ENCODE data around the gene MTRFR. TPM values are rescaled to one million over a fixed set of nuclear protein-coding genes. Genes with fewer than 3 reads are reported as not detected.
A peak's percentile ranks its signal among the peaks of the same experiment; 100 is the strongest.

The MTRFR gene
- total RNA-seq, 4 donors from 2014 or later, result 6.4 to 17.1 (median 8.2) TPM

DNA sequence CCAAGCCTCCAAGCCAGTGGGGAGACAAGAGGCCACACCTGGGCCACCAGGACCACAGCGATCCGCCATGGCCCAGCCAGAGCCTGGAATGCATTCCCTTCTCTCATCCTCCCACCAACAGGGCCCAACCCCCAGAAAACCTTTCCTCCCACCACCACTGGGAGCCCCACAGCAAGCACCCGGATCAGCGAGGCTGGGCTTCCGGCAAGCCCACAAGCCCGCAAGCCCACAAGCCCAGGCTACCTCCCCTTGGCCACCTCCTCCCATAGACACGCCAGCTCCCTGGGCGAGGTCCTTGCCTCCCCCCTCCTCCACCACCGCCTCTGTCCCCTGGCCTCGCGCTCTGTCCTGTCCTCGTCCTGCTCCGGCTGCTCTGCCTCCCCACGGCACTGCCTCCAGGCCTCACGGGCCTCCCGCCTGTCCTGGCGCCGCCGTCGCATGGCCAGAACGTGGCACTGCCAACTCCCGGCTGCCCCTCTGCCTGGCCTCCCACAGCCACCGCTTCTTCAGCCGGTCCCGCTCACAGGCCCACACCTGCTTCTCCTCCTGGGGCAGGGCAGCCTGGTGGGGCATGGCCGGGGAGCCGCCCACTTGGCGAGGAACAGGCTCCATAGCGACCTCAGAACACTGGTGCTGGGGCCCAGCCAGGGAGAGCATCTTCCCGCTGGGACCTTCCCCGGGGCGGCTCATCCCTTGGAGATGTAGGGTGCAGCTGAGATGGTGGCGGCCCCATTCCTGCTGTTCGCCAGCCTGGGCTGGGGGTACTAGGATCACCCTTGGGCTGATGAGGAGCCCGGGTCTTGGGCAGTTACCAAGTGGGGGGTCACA lies 32.8 kb downstream of the MTRFR start:
- H3K36me3 ChIP-seq, result peaks cover 52% of the 10 kb centered on the region
- no peak for TF ChIP-seq POLR2AphosphoS5 (IDR thresholded peaks at IDR 0.05)
- TF ChIP-seq POLR2A (IDR thresholded peaks at IDR 0.05), result no peak
- TF ChIP-seq EP300 (IDR thresholded peaks at IDR 0.05), result no peak
- TF ChIP-seq, protein P1, sequence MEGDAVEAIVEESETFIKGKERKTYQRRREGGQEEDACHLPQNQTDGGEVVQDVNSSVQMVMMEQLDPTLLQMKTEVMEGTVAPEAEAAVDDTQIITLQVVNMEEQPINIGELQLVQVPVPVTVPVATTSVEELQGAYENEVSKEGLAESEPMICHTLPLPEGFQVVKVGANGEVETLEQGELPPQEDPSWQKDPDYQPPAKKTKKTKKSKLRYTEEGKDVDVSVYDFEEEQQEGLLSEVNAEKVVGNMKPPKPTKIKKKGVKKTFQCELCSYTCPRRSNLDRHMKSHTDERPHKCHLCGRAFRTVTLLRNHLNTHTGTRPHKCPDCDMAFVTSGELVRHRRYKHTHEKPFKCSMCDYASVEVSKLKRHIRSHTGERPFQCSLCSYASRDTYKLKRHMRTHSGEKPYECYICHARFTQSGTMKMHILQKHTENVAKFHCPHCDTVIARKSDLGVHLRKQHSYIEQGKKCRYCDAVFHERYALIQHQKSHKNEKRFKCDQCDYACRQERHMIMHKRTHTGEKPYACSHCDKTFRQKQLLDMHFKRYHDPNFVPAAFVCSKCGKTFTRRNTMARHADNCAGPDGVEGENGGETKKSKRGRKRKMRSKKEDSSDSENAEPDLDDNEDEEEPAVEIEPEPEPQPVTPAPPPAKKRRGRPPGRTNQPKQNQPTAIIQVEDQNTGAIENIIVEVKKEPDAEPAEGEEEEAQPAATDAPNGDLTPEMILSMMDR (IDR thresholded peaks at IDR 0.05), result no peak
- H3K27ac ChIP-seq, result no peak overlapping the region
- DNase-seq (ENCODE audit: low spot score in 2 of 2), result no peak
- no peak overlapping the region for H3K4me3 ChIP-seq
- no peaks in the 10 kb centered on the region for H3K9me3 ChIP-seq
- peaks cover 35% of the 10 kb centered on the region for H3K4me1 ChIP-seq
- no peaks in the 10 kb centered on the region for H3K27me3 ChIP-seq
- WGBS, result 61% methylated on average over 29 of the region's 35 CpGs

DNA sequence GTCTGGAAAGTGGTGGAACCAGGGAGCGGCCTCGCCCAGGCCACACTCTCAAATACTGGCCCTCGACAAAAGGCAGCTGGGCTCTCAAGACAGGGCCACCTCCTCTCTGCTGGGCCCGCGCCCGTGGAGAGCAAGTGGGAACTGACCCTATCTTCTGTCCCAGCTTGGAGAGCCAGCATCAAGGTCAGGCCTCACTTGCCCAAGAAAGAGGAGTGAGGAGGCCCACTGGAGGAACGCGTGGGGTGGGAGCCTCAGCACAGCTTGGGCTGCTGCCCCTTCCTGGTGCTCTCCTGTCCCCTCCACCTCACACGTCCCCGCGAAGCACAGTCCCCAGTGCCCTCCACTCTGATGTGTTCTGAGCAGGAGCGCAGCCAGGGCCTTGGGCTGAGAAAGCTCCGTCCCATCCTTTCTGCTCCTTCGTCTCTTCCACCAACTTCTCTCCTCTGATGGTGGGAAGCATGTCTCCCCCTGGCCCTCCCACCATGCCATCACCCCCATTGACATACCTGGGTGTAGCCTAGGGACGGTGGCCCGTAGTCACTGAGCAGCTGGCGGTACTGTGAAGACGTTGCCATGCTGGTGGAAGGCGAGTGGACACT lies 33.5 kb downstream of the MTRFR start:
- Histone ChIP-seq H3K9me3 (no peaks in the 10 kb centered on the region), H3K4me3 (no peak overlapping the region), H3K36me3 (peaks cover 45% of the 10 kb centered on the region), H3K27me3 (no peaks in the 10 kb centered on the region), H3K4me1 (peaks cover 35% of the 10 kb centered on the region), H3K27ac (no peak overlapping the region)
- DNase-seq (ENCODE audit: low spot score in 2 of 2), result no peak
- TF ChIP-seq EP300 (IDR thresholded peaks at IDR 0.05) (no peak), POLR2A (IDR thresholded peaks at IDR 0.05) (no peak), POLR2AphosphoS5 (IDR thresholded peaks at IDR 0.05) (no peak)
- TF ChIP-seq, protein P1 (IDR thresholded peaks at IDR 0.05), result no peak
- 86% methylated on average over 18 of the region's 19 CpGs for WGBS

DNA sequence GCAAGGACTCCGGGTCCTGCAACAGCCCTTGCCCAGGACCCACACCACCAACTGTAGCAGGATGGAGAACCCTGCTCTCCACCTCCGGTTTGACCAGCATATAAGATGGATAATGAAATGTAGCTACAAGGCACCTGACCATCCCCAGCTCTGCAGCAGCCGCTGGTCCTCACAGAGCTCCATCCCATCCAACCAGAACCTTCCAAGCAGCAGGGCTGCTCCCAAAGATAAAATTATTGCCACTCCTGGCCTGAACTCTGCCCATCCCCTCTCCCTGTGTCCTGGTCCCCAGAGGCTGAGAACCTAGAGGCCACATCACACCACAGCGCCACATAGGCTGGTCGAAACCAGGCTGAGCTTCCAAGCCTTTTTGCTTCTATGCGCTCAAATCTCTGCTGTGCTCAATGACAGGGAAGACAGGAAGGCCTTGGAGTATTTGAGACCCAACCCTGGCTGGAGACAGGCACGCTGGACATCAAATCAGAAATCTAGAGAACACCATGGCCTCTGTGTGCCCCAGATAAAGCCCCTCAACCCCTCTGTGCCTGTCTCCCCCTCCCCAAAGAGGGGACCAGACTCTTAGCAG lies 34.2 kb downstream of the MTRFR start:
- no peak overlapping the region for H3K27ac ChIP-seq
- peaks cover 38% of the 10 kb centered on the region for H3K36me3 ChIP-seq
- H3K4me1 ChIP-seq, result peaks cover 40% of the 10 kb centered on the region
- H3K27me3 ChIP-seq, result no peaks in the 10 kb centered on the region
- 82% methylated on average over 5 of the region's 7 CpGs for WGBS
- DNase-seq (ENCODE audit: low spot score in 2 of 2), result no peak
- H3K9me3 ChIP-seq, result no peaks in the 10 kb centered on the region
- TF ChIP-seq POLR2A (IDR thresholded peaks at IDR 0.05) (no peak), EP300 (IDR thresholded peaks at IDR 0.05) (no peak), POLR2AphosphoS5 (IDR thresholded peaks at IDR 0.05) (no peak)
- TF ChIP-seq, protein P1 (IDR thresholded peaks at IDR 0.05), result no peak
- H3K4me3 ChIP-seq, result no peak overlapping the region

DNA sequence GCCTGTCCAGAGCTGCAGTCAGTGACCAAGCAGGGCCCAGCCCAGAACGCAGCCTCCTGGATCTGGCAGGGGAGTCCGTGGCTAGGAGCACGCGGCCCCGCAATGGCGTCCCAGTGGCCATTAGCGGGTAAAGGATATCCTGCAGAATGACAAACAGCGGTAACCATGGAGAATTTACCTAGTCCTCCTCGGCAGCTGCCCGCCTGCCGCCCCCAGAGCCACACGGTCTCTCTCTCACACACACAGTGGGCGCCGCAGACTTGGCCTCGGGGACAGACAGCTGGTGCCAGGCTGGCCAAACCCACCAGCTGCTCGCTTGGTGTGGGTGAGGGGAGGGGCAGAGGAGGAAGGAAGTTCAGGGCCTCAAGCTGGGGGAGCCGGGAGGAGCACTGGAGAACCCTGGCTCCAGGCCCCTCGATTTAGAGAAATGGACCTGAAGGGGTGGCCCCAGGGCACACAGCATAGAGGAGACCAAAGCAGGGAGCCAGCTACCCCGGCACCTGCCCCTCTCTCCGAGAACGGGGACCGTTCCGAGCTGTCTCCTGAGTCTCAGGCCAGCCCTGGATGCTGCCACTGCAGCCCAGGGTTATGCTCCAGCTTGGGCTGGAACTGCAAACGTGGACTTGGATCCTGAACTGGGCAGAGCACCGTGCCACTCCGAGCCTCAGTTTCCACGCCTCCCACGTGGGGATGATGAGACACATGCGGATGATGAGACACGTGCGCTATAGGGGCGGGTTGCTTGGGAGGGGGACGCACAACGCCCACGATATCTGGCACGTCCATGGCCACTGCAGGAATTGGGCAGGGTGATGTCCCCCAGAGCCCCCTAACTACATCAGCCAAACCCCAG lies 35.0 kb downstream of the MTRFR start:
- H3K4me1 ChIP-seq, result peaks cover 44% of the 10 kb centered on the region
- no peaks in the 10 kb centered on the region for H3K27me3 ChIP-seq
- 46% methylated on average over 12 of the region's 36 CpGs for WGBS
- TF ChIP-seq, protein P1 (IDR thresholded peaks at IDR 0.05), result no peak
- TF ChIP-seq EP300 (IDR thresholded peaks at IDR 0.05) (no peak), POLR2A (IDR thresholded peaks at IDR 0.05) (no peak), POLR2AphosphoS5 (IDR thresholded peaks at IDR 0.05) (no peak)
- peak in 1 of 2 donors; percentile 82 for DNase-seq (ENCODE audit: low spot score in 2 of 2)
- H3K27ac ChIP-seq, result peak overlapping the region; percentile 64
- H3K36me3 ChIP-seq, result peaks cover 32% of the 10 kb centered on the region
- H3K9me3 ChIP-seq, result no peaks in the 10 kb centered on the region
- no peak overlapping the region for H3K4me3 ChIP-seq

All from suprapubic skin (tissue), 4 donors.